Upper lobe of left lung (tissue), 4 donors: ENCODE data around the gene BLID.

Source experiments
- CTCF ChIP-seq, 6 experiments: fragments of 450-650 bp in 4 of 6; fragments of 200-600 bp in 2 of 6; sonication (generic) in 2 of 6; IDR thresholded peaks; one replicate each; pipeline ENCODE4 v1.5.1; 2016 to 2019; ENCODE audit warnings: antibody characterized with exemption in 6 of 6
- POLR2A ChIP-seq, 4 donors: fragments of 450-650 bp; IDR thresholded peaks; one replicate each; pipeline ENCODE4 v1.5.1; 2016 to 2017; ENCODE audit warnings: antibody characterized with exemption in 4 of 4, mild to moderate bottlenecking in 2 of 4
- POLR2AphosphoS5 ChIP-seq, 2 donors: sonication (generic); formaldehyde crosslinking; IDR thresholded peaks; one replicate each; pipeline ENCODE4 v1.5.1; 2017; ENCODE audit warnings: antibody characterized with exemption in 2 of 2

GRCh38 chr11:122068837-122069236, 47.2 kb downstream of the BLID start:
- no peak for TF ChIP-seq CTCF (IDR thresholded peaks at IDR 0.05)
- no peak for TF ChIP-seq POLR2AphosphoS5 (IDR thresholded peaks at IDR 0.05)
- no peak for TF ChIP-seq POLR2A (IDR thresholded peaks at IDR 0.05)
